DMS53 treated with DMSO at 0.1 percent for 48 hours (cell line): Measurements from ENCODE around the gene THPO.
"Not testable (repeated sequence)": the region's sequence is repeated elsewhere in the genome, so short reads cannot be mapped to it uniquely, and the experiment has no call there.

ENCODE experiments used
- DNase-seq: peaks from one replicate; lab custom pipeline; 2025; ENCODE audit not compliant: unreplicated experiment; lab: John Stamatoyannopoulos, UW

Gene THPO

GRCh38 chr3:184351511-184352148 lies 26.4 kb downstream of the THPO start:
- no peak for DNase-seq

DNA sequence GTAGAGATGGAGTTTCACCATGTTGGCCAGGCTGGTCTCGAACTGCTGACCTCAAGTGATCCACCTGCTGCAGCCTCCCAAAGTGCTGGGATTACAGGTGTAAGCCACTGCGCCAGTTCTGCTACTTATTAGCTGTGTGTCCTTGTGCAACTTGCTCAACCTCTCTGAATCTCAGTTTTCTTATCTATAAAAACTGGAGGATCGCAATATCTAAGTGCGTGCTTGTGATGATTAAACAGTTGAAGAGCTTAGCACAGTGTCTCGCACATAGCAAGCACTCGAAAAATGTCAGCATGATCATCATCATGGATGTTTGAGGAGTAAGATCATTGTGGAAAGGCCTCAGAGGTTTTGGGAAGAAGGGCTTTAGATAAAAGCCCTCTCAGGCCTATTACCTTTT lies 27.4 kb downstream of the THPO start:
- no peak for DNase-seq

- no peak for DNase-seq
Observed at GRCh38 chr3:184349563-184350470, 28.2 kb downstream of the THPO start.

GRCh38 chr3:184348057-184348382 lies 30.0 kb downstream of the THPO start:
- no peak for DNase-seq

- no peak for DNase-seq
Observed at GRCh38 chr3:184347321-184348056, 30.5 kb downstream of the THPO start.

DNA sequence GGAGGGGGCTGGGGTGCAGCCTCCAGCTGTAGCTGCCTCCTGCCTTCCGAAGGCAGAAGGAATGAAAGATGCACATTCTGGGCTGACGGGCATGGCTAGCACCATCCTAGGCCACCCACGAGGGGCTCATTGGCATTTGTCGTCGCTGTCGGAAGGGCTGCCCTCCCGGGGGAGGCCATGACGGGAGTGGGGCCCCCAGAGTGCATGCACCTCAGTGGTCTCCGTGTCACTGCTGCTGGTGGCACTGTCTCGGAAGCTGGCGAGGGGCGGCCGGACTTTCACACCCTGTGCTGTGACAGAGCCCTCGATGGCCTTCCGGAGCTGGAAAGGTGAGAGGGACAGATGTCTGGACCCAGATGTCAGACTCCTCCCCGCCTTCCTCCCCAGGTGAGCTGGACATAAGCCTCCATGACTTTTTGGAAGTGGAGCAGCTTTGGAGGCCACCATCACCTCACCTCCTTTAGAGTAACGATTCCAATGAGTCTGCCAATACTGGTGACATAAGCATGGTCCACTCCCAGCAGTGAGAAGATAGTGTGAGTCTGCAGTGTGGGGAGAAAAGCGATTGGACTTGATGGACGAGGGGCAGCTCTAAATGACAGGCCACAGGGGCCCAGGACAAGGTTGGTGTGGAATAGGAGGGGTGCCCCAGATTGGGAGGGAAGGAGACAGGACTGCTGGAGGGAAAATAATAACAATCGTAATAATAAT lies 31.4 kb downstream of the THPO start:
- no peak for DNase-seq

- peak; percentile 64 for DNase-seq
Observed at GRCh38 chr3:184345317-184346144, 32.5 kb downstream of the THPO start.

- DNase-seq, result no peak
Observed at GRCh38 chr3:184344579-184345316, 33.3 kb downstream of the THPO start.

GRCh38 chr3:184343200-184343876 lies 34.7 kb downstream of the THPO start:
- no peak for DNase-seq

DNA sequence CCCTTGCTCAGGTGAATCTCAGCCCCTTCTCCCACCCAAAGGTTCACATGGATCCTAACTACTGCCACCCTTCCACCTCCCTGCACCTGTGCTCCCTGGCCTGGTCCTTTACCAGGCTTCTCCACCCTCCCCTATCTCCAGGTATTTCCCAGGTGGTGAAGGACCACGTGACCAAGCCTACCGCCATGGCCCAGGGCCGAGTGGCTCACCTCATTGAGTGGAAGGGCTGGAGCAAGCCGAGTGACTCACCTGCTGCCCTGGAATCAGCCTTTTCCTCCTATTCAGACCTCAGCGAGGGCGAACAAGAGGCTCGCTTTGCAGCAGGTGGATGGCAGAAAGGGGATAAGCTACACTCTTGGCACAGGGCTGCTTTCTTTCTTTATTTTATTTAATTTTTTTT lies 36.1 kb downstream of the THPO start:
- DNase-seq, result peak; percentile 92

- DNase-seq, result not testable (repeated sequence)
Observed at GRCh38 chr3:184339451-184340135, 38.4 kb downstream of the THPO start.

- no peak for DNase-seq
Observed at GRCh38 chr3:184339001-184339400, 39.0 kb downstream of the THPO start.

GRCh38 chr3:184338511-184338945 lies 39.5 kb downstream of the THPO start:
- no peak for DNase-seq

- DNase-seq, result no peak
Observed at GRCh38 chr3:184337981-184338380, 40.0 kb downstream of the THPO start.

GRCh38 chr3:184337399-184337714 lies 40.6 kb downstream of the THPO start, which contains the start of gene FAM131A:
Gene FAM131A (plus strand): TSS chr3:184337600. CDS start chr3:184337631, 31 bp downstream.
- no peak for DNase-seq

GRCh38 chr3:184336547-184337398 lies 41.2 kb downstream of the THPO start:
- DNase-seq, result peak; percentile 28
